Brain pericyte (primary cell): ENCODE data around the gene SMU1.
"Not testable (repeated sequence)": the region's sequence is repeated elsewhere in the genome, so short reads cannot be mapped to it uniquely, and the experiment has no call there.

Source experiments
- DNase-seq: peaks from one replicate; pipeline ENCODE4 v3.0.0-alpha.2; 2012; ENCODE audit warnings: low read depth, low spot score

SMU1 gene

GRCh38 chr9:33013962-33014664, 62.4 kb downstream of the SMU1 start:
- DNase-seq = no peak

DNA sequence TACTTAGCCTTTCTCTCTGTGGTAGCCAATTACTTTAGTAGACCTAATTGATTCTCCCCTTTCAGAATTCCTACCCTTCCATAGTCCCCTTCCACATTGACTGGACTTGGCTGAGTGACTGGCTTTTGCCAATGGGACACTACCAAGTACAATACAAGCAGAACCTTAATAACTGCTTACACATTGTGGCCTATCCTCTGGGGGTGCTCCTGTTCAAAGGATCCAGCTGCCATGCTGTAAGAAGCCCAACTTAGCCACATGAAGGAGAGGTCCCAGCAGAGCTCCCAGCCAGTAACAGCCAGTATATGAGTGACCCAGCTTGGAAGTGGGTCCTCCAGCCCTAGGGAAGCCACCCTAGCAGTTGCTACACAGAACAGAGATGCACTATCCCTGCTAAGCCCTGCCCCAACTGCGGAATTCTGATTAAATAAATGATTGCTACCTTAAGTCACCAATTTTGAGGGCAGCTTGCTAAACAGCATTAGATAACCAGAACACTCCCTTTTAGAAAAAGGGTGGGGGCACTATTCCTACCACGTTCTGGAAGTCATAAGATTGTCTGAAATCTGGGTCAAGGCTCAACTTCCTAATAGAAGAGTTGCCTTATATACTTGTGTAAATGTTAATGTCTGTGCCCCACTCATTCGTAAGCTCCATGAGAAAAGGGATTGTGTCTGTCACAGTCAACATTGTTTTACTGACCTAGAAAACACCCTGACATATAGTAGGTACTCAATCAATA, 64.0 kb downstream of the SMU1 start:
- no peak for DNase-seq

GRCh38 chr9:33011831-33012230, 64.6 kb downstream of the SMU1 start:
- DNase-seq = no peak

GRCh38 chr9:33007755-33008154, 68.7 kb downstream of the SMU1 start:
- no peak for DNase-seq

DNA sequence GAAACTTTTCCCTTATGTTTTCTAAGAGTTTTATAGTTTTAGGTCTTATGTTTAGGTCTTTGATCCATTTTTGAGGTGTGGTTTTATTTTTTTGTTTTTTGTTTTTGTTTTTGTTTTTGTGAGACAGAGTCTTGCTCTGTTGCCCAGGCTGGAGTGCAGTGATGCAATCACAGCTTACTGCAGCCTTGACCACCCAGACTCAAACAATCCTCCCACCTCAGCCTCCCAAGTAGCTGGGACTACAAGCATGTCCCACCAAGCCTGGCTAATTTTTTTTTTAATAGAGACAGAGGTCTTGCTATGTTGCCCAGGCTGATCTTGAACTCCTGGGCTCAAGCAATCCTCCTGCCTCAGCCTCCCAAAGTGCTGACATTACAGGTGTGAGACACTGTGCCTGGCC, 71.1 kb downstream of the SMU1 start:
- DNase-seq = not testable (repeated sequence)

DNA sequence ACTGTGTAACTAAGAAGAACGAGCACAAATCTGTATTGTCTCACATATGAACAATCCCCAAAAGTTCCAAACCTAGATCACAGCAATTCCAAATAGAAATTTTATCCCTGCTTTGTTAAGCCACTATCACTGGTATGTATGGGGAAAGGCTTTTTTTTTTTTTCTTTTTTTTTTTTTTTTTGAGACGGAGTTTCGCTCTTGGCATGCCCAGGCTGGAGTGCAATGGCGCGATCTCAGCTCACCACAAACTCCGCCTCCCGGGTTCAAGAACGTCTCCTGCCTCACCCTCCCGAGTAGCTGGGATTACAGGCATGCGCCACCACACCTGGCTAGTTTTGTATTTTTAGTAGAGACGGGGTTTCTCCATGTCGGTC, 75.8 kb downstream of the SMU1 start:
- DNase-seq = not testable (repeated sequence)

GRCh38 chr9:32992595-32993238, 83.8 kb downstream of the SMU1 start:
- no peak for DNase-seq

DNA sequence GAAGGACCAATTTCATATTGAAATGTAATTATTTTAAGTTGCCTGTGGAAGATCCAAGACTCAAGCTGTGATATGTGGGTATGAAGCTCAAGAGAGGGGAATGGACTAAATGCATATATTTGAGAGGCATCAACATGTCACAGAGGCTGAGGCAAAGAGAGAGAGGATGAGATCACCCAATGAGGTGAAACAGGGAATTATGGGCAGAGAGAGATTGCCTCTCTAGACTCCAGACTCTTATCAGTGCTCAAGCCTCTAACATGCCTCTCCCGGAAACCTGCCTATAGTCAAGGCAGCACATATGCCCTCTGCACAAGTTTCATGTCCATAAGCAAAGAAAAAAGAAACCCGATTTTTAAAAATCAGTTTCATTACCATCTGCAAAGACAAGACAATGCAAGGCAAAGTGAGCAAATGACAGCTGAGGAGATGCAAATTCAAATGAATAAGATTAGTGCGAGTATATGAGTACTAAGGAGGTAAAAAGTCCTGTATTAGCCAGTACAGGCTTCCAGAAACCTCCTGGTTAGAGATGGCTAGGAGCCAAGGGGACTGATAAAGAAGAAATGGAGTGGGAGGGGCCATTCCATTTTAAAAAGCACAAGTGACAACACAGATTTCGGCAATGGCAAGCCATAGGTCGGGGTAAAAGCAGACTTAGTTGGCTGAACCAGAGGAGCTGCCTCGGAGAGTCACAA, 84.4 kb downstream of the SMU1 start:
- no peak for DNase-seq
